CD4-positive, alpha-beta T cell treated with Interleukin-21 for 1 hour (primary cell): ENCODE data around the gene DUS2.

Experiments
- DNase-seq: peaks from one replicate; pipeline ENCODE4 v3.0.0-alpha.2; 2020

The DUS2 gene

DNA sequence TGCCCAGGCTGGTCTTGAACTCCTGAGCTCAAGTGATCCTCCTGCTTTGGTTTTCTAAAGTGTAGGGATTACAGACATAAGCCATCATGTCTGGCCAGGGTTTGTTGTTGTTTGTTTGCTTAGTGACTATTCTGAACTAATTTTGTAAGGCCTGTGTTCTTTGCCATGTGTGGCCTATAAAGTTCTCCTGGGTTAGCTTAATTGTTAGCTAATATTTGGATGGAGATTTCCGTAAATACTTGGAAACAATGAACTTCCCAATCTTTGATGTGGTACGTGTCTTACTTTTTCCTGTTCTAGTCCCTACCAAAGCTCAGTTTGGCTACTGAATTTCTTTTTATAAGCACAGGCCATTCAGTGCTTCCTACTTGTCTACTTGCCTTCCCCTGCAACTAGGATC lies 24.9 kb downstream of the DUS2 start:
- no peak for DNase-seq

GRCh38 chr16:68049449-68049848 lies 26.4 kb downstream of the DUS2 start:
- no peak for DNase-seq

DNA sequence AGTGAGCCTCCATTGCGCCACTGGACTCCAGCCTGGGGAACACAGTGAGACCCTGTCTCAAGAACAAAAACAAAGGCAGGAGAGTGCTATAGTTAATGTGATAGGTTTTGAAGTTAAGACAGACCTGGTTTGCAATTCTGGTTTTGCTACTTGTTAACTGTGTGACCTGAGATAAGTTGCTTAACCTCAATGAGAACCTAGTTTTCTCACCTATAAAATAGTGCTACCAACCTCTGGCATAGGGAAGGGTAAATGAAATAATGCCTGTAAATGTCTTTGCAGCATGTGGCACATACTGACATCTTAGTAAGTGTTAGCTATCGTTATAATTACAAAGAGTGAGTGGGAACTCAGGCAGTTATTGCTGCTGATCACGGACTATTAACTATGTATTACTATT lies 32.3 kb downstream of the DUS2 start:
- no peak for DNase-seq

- no peak for DNase-seq
Measured at GRCh38 chr16:68059804-68060203, 36.7 kb downstream of the DUS2 start.

GRCh38 chr16:68061396-68061795 lies 38.3 kb downstream of the DUS2 start:
- no peak for DNase-seq

DNA sequence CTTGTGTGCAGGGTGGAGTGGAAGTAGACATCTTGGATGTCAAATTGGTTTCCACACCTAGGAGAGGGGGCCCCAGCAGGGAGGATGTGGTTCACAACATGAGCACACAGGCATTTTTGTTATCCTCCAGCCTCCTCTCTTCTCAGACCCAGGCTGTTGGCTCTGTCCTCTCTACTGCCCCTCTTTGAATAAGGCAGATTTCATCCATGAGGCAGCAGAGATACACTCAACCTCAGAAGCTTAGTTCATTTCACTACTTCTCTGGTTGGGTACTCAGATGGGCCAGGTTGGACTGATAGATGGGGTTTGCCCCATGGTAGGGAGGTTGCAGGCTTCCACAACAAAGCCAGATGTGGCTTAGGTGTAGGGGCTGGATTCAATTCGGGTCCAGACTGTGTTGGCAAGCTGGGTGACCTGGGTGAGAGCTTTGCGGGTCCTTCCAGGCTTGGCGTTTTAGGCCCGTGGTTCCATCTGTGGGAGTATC lies 39.9 kb downstream of the DUS2 start:
- DNase-seq: peak; percentile 58

DNA sequence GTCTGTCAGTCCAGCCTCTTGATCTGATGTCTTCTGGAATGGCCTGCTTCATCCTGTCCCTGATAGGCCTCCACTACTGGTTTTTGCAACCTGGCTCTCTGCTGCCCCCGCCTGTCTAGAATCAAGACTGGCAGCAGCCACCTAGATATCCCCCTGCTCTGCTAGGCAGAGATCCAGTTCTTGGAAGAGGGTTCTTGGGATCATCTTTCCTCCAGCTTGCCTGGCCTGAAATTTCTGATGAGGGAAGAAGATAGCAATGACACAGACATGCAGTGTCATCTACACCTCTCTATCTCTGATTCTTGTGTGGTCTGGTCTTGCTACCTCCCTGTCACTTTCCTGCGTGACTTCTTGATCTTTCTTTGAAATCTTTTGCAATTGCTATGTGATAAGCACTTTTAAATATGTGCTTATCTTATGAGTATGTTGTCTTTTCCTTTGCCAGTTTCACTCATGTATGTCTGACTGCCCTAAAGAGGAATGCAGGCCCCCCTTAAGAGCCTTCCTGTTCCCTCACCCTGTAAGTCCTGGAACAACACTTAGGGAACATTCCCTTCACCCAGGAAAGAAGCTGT lies 41.8 kb downstream of the DUS2 start:
- DNase-seq: peak; percentile 81

DNA sequence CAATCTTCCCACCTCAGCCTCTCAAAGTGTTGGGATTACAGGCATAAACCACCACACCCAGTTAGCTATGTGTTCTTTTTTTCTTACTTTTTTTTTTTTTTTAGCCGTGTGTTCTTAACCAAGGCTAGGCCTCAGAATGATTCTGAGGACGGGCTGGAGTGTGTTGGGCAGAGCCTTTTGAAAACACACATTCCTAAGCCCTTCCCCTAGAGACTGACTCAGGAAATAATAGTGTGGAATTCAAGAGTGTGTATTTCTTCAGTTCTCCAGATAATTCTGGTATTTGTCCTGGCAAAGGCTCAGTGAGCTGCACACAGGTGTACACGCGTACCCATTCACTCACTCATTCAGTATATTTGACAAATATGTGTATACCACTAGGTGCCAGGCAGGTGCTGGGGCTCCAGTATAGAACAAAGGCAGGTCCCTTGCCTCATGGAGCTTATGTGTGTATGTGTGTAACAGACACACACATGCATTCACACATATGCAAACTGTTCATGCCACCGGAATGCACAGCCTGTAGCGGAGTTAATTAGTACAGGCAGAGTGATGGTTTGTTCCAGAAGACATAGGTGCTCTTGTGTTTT lies 42.7 kb downstream of the DUS2 start:
- DNase-seq: no peak

DNA sequence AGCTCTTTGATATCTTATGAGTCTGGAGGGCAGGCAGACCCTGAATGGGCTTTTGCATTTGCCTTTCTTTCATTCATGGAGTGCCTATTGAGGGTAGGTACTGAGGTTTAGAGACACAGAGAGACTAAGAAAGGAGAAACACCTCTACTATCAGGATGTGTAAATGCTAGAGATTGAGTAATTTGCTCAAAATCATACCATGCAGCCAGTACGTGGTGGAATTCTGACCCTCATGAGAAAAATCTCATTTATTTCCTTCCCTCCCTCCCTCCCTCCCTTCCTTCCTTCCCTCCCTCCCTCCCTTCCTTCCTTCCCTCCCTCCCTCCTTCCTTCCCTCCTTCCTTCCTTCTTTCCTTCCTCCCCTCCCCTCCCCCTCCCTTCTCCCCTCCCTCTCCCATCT lies 43.7 kb downstream of the DUS2 start:
- no peak for DNase-seq

GRCh38 chr16:68068926-68069325 lies 45.8 kb downstream of the DUS2 start:
- no peak for DNase-seq

GRCh38 chr16:68069511-68070248 lies 46.6 kb downstream of the DUS2 start:
- peak; percentile 64 for DNase-seq

- no peak for DNase-seq
Measured at GRCh38 chr16:68070249-68070730, 47.2 kb downstream of the DUS2 start.

GRCh38 chr16:68070806-68071517 lies 47.9 kb downstream of the DUS2 start:
- no peak for DNase-seq

- no peak for DNase-seq
Measured at GRCh38 chr16:68071518-68071901, 48.4 kb downstream of the DUS2 start.

DNA sequence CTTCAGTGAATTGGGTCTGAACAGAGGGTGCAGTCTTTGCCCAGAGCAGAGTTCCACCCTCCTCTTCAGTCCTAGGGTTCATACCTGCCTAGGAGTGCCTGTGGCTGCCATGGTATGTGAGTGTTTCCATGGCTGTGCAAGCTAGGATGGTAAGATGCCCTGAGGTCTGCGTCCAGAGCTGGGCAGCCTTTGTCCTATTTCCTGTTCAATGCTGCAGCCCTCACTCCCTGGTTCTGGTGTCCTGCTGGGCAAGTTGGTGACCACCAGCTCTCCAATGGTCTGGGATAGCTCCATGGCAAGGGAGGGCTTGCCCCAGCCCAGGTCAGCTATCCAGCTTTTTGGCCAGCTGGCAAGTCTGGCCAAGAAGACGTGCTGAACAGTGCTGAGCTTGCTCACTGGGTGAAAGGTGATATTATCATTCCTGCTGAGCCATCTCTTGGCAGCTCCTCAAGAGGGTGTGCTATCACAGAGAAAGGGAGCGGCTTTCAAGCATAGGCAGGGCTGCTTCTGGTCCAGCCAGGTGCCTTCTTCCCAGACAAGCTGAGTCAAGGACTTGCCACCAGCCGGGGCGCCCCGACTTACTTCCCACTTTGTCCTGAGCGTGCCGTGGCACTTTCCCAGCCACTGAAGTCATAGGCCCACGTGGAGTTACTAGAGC lies 49.1 kb downstream of the DUS2 start:
- no peak for DNase-seq

DNA sequence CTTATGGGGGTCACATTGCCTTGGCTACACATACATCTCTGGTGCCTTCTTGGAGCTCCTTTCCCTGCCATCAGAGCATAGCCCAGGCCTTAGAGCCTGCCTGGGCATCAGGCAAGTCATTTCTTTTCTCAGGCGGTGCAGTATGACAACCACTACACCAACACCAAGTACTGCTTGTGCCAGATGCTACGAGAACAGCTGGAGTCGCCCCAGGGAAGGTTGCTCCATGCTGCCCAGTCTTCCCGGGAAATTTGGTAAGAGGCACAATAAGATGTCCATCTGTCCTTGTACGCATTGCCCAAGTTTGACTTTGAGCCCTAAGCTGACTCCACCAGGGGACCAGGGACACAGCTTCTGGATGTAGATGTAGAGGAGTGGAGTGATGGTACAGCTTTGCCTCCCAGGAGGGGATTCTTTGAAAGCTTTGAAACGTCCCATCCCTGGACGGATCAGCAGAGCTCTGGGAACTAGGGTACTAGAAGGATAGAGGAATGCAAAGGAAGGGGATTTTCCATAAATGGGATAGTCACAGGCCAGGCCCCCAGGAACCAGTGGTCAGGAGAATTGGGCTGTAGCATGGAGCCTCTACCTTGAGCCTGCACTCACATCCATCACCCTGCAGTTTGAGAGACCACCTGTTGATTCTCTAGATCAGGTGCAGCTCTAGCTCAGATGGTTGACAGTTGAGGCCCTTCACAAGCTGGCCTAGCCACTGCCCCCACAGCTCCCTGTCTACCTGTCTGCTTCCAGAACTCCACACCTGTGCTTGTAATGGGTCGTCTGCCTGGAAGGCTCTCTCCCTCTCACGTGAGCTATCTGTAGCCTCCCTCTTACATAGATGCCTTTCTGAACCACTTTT lies 51.0 kb downstream of the DUS2 start:
- DNase-seq: no peak

DNA sequence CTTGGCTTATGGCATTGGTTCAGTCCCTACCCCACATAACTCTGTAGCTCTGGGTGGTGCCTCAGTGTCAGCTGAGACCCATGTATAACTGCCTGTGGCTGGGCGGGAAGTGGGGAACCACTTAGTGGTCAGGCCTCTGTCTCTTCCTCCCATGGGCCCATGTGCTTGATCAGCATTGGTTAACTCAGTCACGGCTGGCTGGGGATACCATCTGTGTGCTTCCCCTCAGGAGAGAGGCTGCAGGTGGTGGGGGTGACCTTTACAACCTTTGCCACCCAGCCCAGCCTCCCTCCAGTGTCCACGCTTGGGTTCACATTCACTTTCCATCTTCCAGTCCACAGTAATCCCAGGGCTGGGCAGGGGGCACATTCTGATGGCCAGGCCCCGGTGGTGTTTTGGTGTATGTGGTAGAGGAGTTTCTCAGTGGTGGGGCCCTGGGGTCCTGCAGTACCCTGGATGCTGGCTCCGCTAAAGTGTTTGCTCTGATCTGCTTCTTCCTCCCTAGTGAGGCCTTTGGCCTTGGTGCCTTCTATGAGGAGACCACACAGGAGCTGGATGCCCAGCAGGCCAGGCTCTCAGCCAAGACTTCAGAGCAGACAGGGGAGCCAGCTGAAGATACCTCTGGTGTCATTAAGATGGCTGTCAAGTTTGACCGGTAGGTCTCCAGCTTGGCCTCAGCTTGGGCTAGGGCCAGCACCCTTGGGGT lies 51.9 kb downstream of the DUS2 start:
- peak; percentile 79 for DNase-seq

GRCh38 chr16:68075980-68076379 lies 52.9 kb downstream of the DUS2 start:
- DNase-seq: no peak

DNA sequence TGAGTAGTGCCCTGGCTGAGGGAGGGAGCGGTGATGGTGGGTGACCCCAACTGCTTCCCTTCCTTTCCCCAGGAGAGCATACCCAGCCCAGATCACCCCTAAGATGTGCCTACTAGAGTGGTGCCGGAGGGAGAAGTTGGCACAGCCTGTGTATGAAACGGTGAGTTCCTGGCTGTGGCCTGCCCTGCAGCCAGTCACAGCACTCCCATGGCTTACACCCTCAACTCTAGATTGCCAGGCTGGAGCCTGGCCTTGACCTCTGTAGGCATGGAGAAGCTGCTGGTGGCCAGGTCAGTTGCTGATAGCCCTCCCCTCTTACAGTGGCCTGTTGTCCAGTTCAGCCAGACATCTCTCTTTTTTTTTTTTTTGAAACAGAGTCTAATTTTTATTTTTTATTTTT lies 53.5 kb downstream of the DUS2 start:
- no peak for DNase-seq

- no peak for DNase-seq
Measured at GRCh38 chr16:68077866-68078700, 55.0 kb downstream of the DUS2 start.
